Retina (tissue), 1 donor: Measurements from ENCODE around the gene RPL39L.
A peak's percentile ranks its signal among the peaks of the same experiment; 100 is the strongest.
"Not testable (repeated sequence)": the region's sequence is repeated elsewhere in the genome, so short reads cannot be mapped to it uniquely, and the experiment has no call there.

Experiments
- DNase-seq: peaks from one replicate; pipeline ENCODE4 v3.0.0-alpha.2; 2016

The RPL39L gene

DNA sequence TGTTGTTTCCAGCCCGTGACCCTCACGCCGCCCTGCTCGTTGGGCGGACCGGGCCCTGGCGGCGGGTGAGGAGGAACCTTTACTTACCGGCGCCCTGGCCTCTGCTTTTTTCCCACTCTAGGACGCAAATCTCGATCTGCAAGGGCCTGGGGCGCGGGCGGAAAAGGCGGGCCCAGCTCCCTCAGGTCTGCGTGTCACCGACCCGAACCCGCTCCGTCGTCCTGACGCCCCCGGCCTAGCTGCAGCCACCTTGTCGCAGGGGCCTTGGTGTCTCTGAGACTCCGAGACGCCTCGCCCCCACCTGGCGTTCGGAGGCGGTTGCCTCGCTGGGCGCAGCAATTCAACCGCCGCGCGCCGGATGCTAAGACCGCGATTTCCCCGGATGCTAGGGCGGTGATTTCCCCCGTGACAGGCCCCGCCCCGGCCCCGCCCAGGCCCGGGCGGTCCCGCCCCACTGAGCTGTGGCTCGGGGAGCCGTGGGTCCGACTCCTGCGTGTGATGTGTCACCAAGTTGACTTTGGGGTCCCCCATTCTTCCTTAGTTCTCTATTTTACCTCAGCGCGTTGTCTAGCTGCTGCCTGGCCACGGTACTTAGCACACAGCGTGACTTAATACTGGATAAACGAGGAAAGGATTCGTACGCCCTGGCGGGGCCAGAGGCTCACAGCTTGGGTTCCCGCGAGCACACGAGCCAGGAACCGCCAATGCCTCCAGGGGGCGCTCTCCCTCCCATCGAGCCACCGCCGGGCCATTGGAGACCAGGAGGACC is at the start of gene RPL39L:
TSS of gene RPL39L (minus strand) at position 371 of the 769 bp plus-strand sequence. CDS start 18,196 bp downstream, outside the sequence.
- peak; percentile 95 for DNase-seq

DNA sequence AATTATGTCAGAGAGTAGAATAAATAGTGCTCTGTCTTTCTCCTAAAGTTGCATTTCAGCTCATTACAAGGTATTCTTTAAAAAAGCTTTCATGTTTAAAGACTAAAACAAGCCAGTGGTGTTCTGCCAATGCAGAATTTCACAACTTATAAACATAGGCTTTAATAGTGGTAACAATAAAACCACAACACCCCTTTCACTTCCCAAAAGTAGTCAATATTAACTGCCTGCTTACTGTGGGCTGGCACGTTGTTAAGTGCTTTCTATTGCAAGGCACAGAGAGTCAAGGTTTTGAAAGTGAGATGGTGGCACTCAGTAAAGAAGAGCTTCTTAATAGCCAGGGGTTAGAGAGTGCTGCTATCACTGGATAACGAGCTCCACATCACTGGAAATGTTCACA is 49.6 kb upstream of the RPL39L start:
- no peak for DNase-seq

DNA sequence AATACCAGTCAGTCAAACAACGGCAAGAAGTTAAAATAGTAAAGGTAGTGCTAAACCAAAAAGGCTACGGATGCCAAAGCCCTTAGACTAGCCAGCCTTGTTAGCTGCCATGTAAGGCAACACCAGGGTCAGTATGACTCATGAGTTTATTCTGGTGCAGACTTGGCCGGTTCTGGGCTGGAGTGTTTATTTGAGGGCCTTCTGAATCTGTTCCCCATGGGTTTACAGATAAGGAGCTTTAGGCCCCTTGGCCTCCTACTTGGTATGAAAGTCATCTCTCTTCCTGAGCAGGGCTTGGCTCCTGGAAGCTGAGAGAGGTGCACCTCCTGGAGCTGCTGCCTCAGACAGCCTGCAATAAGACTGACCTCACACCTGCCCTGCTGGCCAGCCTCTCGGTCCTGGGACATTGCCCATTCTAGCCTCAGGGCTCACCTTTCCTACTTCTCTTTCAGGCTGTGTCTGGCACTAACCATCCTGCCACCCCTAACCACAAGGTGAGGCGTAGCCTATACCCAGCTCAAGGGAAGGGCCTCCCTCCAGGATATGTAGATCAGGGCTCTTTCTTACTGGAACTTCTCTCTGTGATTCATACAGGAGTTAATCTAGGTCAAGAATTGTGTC is 47.6 kb upstream of the RPL39L start:
- DNase-seq = no peak

DNA sequence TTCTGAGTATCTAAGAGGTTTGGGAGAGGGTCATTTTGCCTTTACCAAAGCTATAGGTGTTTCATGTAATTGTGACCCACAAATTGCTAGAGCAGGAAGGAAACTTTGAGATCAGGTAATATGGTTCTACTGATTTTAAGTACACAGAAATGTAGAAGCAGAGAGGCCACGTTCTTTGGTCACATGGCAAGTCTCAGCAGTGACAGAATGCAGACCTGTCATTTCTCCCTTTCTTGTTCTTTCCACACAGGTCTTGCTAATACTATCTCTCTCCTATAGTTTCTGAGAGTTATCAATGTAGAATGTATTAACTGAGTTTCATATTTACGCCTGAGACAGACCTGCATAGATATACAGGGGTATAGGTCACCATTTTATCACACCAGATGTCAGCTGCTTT is 47.1 kb upstream of the RPL39L start:
- no peak for DNase-seq

DNA sequence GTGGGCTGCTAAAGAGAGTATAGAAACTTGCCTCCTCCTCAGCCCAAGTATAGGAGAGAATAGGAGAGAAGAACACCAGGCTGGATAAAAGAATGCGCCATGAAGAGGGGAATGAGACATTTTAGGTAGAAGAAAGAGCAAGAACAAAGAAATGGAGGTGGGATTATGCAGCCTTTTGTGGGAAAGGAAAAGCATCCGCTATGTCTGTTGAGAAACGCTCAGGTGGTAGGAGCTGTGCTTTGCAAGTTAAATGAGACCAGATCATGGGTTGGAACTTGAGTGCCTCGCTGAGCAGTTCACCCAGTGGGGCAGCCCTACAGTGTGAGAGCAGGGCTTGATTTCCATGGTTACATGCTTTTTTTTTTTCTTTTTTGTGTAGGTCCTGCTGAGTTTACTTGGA is 46.5 kb upstream of the RPL39L start:
- DNase-seq = no peak

DNA sequence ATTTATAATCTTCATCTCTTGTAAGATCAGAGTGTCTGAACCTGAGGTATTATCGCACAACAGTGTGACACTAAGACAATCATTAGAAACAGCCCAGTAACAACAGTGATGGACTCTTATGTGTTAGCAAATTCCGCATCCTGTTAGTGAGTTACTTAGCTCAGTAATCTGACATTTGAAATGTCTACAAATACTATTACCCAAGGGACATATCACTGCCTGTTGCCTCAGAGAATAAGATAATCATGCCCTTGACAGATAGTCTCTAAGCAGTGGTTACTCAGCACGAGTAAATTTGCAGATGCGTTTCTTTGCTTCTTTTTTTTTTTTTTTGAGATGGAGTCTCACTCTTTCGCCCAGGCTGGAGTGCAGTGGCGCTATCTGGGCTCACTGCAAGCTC is 44.6 kb upstream of the RPL39L start:
- DNase-seq = no peak

DNA sequence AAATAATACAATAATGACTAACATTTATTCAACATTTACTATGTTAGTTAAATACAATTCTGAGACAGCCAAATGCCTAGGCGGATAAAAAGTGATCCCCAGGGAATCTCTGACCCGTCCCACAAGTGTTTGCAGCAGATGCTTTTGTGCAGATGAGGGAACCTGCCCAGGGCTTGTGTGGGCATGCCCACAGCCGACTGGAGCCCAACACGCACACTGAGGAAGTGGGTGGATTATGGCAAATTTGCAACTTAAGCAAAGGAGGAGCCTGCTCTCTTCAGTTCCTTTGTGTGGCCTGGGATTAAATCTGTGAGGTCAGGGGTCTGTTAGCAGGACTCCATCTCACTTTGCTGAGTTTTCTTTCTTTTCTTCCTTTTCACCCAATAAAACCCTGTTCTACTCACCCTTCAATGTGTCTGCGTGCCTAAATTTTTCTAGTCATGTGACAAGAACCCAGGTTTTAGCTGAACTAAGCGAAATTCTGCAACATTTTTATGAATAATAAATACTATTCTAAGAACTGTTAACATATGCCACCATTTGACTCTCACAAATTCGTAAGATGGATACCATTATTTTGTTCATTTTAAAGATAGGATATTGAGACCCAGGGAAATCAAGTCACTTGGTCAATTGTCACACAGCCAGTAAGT is 44.0 kb upstream of the RPL39L start:
- DNase-seq = no peak

DNA sequence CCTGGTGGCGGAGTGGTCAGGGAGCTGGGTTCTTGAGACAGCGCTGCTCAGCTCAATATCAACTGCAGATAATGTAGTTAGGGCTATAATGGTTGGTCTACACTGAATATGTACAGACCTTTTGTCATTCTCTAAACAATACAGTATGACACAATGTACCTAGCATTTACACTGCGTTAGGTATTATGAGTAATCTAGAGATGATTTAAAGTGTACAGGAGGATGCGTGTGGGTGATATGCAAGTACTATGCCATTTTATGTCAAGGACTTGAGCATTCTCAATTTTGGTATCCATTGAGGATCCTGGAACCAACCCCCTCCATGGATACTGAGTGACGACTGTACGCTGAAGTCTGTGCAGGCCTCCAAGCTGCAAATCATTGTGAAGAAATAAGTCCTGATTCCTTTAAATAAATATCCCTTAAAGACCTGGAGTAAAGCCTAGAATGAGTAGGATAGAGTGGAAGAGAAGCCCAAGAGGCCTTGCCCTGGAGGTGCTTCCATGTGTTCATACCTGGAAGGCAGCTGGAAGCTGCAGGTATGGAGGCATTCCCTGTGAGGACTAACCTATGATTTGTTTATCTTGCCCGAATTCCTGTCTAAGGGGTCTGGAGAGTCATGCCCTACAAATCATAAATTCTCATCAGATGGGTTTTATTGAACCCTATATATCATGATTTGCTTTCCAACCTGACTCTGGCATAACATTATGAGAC is 42.3 kb upstream of the RPL39L start:
- no peak for DNase-seq

DNA sequence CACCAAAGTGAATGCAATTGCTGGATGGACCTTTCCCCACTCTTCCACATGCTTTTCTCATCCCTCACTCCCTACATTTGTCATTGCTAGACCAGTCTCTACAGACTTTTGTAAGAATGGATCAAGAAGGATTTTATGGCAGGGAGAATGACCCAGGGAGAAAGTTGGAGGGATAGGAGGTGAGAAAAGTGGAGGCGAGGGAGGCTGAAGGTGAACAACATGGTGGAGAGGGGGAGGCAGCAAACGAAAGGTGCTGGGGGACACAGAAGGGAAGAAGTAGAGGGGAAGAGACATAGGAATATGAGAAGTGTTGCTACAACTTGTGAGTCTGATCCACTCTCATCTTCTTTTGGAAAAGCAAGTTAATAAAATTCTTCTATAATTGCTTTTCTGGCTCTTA is 33.6 kb upstream of the RPL39L start:
- no peak for DNase-seq

DNA sequence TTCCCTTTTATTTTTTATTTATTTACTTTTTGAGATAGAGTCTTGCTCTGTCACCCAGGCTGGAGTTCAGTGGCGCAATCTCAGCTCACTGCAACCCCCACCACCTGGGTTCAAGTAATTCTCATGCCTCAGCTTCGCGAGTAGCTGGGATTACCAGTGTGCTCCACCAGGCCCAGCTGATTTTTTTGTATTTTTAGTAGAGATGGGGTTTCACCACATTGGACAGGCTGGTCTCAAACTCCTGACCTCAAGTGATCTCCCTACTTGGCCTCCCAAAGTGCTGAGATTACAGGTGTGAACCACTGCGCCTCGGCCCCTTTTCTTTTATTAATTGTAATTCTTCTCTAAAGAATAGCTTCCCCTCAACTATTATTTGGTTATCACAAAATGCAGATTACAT is 31.6 kb upstream of the RPL39L start:
- DNase-seq = not testable (repeated sequence)

DNA sequence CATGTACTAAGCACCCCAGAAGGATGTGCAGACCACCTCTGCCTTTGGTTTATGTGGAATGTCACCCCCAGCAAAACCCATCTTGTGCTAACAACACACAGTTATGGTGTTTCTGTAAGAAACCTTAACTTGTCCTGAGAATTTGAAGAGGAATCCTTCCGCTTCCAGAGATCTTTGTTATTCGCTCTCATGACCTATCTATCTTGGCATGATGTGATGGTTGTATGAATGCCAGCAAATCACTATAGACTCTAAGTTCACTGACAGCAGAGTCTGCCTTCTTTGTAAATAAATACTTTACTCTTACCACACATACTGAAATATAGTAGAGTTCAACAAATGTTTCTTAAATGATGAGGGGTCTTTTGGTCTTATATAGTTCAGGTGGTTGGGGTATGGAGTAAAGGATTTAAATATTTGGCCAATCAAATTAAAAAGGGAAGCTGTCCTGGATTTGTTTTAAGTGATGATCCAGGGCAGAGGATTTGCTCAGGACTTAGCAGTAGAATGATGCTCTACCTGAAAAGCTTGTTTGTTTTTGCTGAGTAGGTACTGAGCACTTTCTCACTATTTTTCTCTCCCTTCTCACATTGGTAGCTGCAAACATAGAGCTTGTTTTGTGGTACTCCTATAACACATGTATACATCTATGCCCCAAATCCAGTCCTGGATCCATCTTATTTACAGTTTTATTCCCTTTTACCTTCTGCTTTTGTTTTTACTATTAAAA is 30.1 kb upstream of the RPL39L start:
- no peak for DNase-seq

DNA sequence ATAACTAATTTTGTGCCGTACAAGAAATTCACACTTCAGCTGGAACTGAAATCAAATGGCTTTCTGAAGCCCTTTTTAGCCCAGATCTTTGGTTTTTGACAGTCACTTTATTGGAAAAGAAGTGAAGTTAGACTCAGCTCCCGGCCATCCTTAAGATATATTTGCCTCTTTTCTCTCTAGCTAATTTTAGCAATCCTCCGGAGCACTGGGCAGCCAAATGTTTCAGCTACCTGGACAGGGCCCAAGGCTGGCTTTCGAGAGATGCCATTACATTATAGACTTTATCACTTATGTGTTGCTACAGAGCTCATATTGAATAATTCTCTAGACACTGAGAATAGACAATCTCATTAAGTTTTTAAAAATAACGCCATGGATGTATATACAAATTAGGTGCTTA is 28.5 kb upstream of the RPL39L start:
- DNase-seq = no peak

DNA sequence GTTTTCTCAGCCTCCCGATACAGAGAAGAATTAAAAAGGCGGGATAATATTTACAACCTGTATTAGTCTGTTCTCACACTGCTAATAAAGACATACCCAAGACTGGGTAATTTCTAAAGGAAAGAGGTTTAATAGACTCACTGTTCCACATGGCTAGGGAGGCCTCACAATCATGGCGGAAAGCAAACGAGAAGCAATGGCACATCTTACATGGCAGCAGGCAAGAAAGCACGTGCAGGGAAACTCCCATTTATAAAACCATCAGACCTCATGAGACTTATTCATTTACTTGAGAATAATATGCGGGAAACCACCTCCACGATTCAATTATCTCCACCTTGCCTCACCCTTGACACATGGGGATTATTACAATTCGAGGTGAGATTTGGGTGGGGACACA is 27.5 kb upstream of the RPL39L start:
- DNase-seq = no peak

DNA sequence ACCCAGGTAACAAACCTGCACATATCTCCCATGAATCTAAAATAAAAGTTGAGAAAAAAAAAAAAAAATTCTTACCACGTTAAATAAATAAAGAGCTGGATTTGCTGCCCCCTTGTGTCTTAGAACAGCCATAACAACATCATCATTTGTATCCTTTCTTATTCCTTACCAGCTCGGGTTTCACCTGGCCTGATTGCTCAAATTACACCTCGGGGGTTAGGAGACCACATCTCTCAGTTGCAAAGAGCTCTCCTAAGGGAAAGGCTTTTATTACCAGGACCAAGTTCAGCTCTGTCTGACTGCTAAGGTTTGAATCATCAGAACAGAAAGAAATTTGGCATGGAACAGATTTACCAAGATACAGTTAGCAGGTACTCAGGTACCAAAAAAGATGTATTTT is 25.8 kb upstream of the RPL39L start:
- DNase-seq = peak; percentile 42

DNA sequence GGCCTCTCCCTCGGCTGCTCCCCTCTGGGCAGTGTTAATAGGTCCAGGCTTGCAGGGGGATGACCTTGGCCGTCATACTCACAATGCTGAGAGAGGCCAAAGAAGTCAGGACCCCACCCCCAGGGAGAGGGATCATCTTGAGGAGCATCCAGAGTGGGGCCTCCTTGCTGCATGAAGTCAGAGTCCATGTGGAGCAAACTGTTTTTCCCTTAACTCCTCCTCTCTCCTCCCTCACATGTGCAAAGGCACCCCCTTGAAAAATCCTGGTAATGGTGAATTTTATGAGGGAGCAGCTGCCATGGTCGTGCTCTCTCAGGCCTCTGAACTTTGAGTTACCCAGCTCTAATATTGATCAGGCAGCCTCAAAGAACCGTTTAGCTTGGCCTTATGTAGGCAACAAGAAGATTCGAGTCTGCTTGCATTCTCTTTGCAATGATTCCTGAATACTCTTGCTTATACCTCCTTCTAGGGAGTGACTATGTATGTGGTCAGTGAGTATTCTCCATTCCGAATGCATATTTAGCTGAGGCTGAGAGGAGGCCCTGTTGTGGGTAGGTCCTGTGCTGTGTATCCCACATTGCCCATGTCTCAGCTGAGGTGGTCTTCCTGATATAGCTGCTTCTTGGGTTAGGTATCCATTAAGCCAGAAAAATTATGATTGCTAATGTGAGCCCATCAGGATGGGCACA is 23.1 kb upstream of the RPL39L start:
- no peak for DNase-seq

DNA sequence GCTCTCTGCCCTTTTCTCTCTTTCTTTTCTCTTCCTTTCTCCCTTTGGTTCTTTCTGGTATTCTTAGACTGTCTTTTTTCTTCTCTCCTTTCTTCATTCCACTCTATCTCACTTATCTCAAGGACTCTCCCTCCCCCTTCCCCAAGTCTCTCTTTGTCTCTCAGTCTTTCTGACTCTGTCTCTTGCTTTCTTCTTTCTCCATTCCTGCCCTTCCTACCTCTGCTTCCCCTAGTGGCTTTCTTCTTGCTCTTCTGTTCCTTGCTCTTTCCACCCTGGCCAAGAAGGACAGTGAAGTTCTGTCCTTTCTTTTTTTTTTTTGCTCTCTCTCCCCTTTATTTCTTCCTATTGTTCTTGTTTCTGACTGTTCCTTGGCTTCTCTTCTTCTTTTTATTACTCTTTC is 22.3 kb upstream of the RPL39L start:
- DNase-seq = no peak

DNA sequence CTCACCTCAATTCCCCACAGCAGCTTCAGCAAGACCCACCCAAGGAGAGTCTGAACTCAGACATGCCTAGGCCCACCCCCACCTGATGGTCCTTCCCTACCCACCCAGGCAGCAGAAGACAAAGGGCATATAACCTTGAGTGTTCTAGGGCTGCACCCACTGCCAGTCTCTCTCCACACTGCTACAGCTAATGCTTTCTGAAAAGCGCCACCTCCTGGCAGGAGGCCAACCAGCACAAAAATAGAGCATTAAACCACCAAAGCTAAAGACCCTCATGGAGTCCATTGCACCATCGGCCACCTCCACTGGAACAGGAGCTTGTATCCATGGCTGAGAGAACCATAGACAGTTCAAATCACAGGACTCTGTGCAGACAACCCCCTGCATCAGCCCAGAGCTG is 11.3 kb upstream of the RPL39L start:
- DNase-seq = no peak

DNA sequence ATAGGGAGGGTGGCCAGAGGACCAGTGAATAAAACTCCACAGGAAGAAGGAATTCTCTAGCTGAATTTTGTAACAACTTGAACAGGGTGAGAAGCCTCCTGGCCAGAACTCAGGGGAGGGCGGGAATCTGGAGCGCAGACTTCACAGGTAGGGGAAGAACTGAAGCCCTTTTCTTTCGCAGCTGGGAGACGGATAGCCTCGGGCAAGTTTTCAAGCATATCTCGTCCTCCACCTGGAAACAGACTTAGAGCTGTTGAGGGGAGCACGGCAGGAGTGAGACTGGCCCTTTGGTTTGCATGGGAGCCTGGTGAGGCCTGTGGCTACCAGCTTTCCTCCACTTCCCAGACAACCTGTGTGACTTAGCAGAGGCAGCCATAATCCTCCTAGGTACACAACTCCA is 10.9 kb upstream of the RPL39L start:
- no peak for DNase-seq

DNA sequence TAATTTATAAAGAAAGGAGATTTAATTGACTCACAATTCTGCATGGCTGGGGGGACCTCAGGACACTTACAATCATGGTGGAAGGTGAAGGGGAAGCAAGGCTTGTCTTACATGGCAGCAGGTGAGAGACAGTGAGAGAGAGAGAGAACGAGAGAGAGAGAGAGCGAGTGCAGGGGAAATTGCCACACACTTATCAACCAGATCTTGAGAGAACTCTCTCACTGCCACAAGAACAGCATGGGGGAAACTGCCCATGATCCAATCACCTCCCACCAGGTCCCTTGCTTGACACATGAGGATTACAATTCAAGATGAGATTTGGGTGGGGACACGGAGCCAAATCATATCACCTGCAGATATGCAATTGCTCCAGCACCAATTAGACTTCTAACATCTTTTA is 7.1 kb upstream of the RPL39L start:
- no peak for DNase-seq

DNA sequence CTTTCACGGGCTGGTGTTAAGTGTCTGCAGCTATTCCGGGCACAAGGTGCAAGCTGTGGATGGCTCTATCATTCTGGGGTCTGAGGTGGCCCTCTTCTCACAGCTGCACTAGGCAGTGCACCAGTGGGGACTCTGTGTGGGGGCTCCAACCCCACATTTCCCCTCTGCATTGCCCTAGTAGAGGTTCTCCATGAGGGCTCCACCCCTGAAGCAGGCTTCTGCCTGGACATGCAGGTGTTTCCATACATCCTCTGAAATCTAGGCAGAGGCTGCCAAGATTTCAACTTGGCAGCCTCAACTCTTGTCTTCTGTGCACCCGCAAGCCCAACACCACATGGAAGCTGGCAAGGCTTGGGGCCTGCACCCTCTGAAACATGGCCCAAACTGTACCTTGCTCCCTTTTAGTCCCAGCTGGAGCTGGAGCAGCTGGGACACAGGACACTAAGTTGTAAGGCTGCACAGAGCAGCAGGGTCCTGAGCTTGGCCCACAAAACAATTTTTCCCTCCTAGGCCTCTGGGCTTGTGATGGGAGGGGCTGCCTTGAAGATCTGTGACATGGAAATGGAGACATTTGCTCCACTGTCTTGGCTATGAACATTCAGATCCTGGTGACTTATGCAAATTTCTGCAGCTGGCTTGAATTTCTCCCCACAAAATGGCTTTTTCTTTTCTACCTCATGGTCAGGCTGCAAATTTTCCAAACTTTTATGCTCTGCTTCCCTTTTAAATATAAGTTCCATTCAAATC is 6.0 kb upstream of the RPL39L start:
- DNase-seq = no peak

DNA sequence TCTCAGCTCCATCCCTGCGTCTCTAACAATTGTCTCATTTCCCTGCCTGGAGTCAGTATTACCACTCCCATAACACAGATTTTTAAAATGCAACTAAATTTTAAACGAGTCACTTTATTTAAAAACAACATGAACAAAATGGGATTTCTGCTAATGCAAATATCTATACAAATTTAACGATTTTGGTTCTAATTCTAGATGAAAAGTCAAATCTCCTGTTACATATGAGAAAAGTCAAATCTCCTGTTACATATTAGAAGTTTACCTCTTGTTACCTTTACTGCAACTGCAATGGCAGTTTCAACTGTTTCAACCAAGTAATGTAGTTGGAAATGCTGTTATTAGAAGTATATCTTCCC is 578 bp upstream of the RPL39L start:
- DNase-seq = no peak

DNA sequence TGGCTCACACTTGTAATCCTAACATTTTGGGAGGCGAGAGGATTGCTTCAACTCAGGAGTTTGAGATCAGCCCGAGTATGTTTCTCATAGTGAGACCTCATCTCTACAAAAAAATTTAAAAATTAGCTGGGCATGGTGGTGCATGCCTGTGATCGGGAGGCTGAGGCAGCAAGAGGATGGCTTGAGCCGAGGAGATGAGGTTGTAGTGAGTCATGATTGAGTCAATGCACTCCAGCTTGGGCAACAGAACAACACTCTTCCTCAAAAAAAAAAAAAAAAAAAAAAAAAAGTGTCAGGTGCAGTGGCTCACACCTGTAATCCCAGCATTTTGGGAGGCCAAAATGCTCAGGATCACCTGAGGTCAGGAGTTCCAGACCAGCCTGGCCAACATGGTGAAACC is 2.4 kb downstream of the RPL39L start:
- DNase-seq = no peak
